Liver (tissue), 3 donors: ENCODE measurements around the gene GALNT1.

Experiments
- CTCF ChIP-seq: fragments of 150-350 bp; IDR thresholded peaks from 2 replicates; pipeline ENCODE4 v1.5.1; 2017; ENCODE audit warnings: improper control_type of control experiment, low read depth, low read length; ENCODE audit not compliant: missing input control
- TAF1 ChIP-seq: conservative IDR thresholded peaks from 2 replicates; pipeline ENCODE4 v1.6.1; 2016; ENCODE audit warnings: antibody characterized with exemption, mild to moderate bottlenecking
- ZBTB33 ChIP-seq: IDR thresholded peaks from 2 replicates; pipeline ENCODE4 v1.6.1; 2016; ENCODE audit warnings: antibody characterized with exemption
- donor health status: healthy.
- donor health status: healthy.

- TF ChIP-seq CTCF (no peak), ZBTB33 (no peak), TAF1 (no peak)
Observed at GRCh38 chr18:35564795-35565453, 16.6 kb upstream of the GALNT1 start.
